Stimulated activated naive B cell treated with anti-CD40 and anti-IgM and Interleukin-4, amounts not matched to agents 10 μg/mL and 1 μg/mL and 100 μg/mL, for 72 hours (primary cell): ENCODE results near the gene KRT38.
A peak's percentile ranks its signal among the peaks of the same experiment; 100 is the strongest.

Experiments
- ATAC-seq, 2 donors: fragments of 150-1000 bp; cut with Tn5 transposase; replicated peaks; 2 replicates each; pipeline ENCODE4 v1.10.0; 2021; ENCODE audit warnings: moderate library complexity in 1 of 2
- DNase-seq: peaks from one replicate; pipeline ENCODE4 v3.0.0; 2021
- H3K27ac Mint-ChIP-seq: one replicate; pipeline ENCODE4 v1.8.0; 2022; ENCODE audit warnings: mild to moderate bottlenecking, mixed read lengths
- H3K27me3 Mint-ChIP-seq, 2 donors: one replicate each; pipeline ENCODE4 v1.8.0; 2022; ENCODE audit warnings: mixed read lengths in 2 of 2
- H3K36me3 Mint-ChIP-seq, 2 donors: one replicate each; pipeline ENCODE4 v1.8.0; 2022; ENCODE audit warnings: mixed read lengths in 2 of 2, mild to moderate bottlenecking in 1 of 2
- H3K4me1 Mint-ChIP-seq, 2 donors: one replicate each; pipeline ENCODE4 v1.8.0; 2022; ENCODE audit warnings: mixed read lengths in 2 of 2, mild to moderate bottlenecking in 1 of 2
- H3K4me3 Mint-ChIP-seq, 2 donors: one replicate each; pipeline ENCODE4 v1.8.0; 2022; ENCODE audit warnings: mild to moderate bottlenecking in 2 of 2, mixed read lengths in 2 of 2, moderate library complexity in 1 of 2
- H3K9me3 Mint-ChIP-seq, 2 donors: one replicate each; pipeline ENCODE4 v1.8.0; 2022; ENCODE audit warnings: mixed read lengths in 2 of 2, mild to moderate bottlenecking in 1 of 2

The KRT38 gene

DNA sequence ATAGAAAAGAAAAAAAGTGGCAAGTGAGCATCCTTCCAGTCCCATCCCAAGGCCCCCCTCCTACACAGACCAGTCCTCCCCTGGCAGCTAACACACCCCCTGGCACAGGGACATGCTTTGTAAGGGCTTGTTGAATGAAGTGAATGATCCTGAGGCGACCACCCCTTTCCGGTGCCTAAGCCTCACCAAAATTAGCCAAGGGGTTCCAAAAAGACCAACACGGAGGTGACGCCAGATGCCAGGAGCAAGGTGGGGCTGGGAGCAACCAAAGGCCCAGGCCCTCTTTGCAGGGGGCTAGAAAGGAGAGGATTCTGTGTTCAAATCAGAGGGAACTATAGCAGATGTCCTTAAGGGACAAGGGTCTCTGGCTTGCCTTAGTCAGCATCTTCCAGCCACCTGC is 34.6 kb upstream of the KRT38 start:
- Mint-ChIP-seq H3K9me3 (peaks cover 0 to 8% of the 10 kb centered on the region in 2 donors), H3K27ac (no peak overlapping the region), H3K4me3 (no peak overlapping the region), H3K4me1 (peaks cover 3 to 12% of the 10 kb centered on the region in 2 donors), H3K27me3 (peaks cover 0 to 8% of the 10 kb centered on the region in 2 donors), H3K36me3 (no peaks in the 10 kb centered on the region)
- DNase-seq (no peak), ATAC-seq (no peak)

DNA sequence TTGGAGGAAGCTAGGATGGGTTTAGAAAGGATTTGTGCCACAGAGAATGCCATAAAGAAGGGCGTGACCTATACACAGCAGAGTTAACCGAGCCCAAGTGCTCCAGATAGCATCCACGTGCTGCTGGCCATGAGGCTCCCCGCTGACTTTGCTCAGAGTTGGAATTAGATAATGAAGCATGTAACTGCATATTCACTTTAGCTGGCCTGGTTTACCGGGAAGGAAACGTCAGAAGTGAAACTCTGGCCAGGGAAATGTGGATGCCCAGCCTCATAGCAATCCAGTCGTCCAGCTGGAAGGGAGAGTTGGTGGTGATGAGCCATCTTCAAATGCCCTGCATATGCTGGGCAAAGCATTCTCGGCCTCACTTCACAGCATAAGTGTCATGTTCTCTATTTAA is 34.1 kb upstream of the KRT38 start:
- H3K4me3 Mint-ChIP-seq, result no peak overlapping the region
- no peak for DNase-seq
- H3K9me3 Mint-ChIP-seq, result peaks cover 0 to 8% of the 10 kb centered on the region in 2 donors
- H3K4me1 Mint-ChIP-seq, result peaks cover under 1 to 6% of the 10 kb centered on the region in 2 donors
- H3K27me3 Mint-ChIP-seq, result peaks cover under 1 to 9% of the 10 kb centered on the region in 2 donors
- no peak for ATAC-seq
- no peak overlapping the region for H3K27ac Mint-ChIP-seq
- no peaks in the 10 kb centered on the region for H3K36me3 Mint-ChIP-seq

DNA sequence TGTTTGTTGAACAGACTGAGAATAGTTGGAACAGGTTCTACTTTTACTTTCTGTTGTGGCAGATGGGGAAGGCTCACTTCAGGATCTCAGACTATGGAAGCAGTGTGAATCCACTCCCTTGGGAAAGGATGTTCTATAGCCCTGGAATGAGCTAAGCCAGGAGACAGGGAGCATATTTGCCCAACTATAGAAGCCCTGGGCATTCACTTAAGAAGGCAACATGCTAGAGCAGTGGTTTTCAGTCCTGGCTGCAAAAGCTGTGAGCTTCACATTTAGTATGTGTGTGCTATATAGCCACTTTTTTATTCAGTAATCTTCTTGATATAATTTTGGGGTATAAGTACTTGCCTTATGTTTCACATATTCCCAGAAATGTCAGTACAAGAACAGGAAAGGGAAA is 27.6 kb upstream of the KRT38 start:
- Mint-ChIP-seq H3K27ac (no peak overlapping the region), H3K27me3 (peaks cover 27 to 33% of the 10 kb centered on the region in 2 donors), H3K4me1 (no peaks in the 10 kb centered on the region)

DNA sequence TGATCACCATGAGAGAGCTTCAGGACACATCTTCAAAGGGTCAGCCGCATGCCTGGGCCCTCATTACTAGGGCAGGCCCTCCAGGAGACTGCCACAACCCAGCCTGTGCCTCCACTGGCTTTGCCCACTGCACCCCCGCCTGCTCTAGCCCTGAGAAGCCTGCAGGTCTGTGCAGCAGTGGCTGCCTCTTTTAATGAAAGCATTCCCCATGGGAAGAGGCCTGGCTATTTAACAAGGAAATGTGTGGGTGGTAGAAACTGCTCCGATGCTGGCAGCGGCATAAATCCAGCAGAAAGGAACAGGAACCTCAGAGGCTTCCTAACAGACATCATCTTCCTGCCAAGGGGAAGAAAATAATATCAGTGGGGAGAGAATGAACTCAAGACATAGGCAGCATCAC is 26.8 kb upstream of the KRT38 start:
- Mint-ChIP-seq H3K4me1 (no peaks in the 10 kb centered on the region), H3K27me3 (peaks cover 27 to 33% of the 10 kb centered on the region in 2 donors), H3K36me3 (no peaks in the 10 kb centered on the region), H3K4me3 (no peak overlapping the region), H3K27ac (no peak overlapping the region), H3K9me3 (peaks cover 0 to 7% of the 10 kb centered on the region in 2 donors)
- DNase-seq (no peak), ATAC-seq (no peak)

More for the DNA sequence above, 27.6 kb upstream of the KRT38 start:
- H3K4me3 Mint-ChIP-seq, result no peak overlapping the region
- DNase-seq (no peak), ATAC-seq (no peak)
- H3K9me3 Mint-ChIP-seq, result peaks cover 4 to 7% of the 10 kb centered on the region in 2 donors
- H3K36me3 Mint-ChIP-seq, result no peaks in the 10 kb centered on the region

DNA sequence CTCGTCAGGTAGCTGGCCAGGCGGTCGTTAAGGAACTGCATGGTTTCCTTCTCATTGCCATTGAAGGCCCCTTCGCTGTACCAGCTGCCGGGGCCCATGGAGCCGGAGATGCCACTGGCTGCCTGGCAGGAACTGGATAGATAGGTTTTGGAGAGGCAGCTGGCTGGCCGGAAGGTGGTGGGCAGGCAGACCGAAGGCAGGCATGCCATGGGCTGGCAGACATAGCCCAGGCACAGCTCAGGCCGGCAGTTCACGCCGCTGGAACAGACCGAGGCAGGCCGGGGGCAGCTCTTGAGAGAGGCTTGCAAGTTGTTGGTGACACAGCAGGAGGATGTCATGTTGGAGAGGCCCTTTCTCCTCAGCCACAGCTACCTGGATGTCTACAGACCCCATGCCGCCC is 26.2 kb upstream of the KRT38 start, which contains the start of gene KRT32:
Gene KRT32 (minus strand): TSS at position 399 of the 400 bp plus-strand sequence. CDS start 61 bp downstream, at position 338.
- no peaks in the 10 kb centered on the region for H3K4me1 Mint-ChIP-seq
- no peak for DNase-seq
- no peak within 1 kb of the TSS for H3K27ac Mint-ChIP-seq
- peaks cover 31 to 33% of the 10 kb centered on the region in 2 donors for H3K27me3 Mint-ChIP-seq
- H3K9me3 Mint-ChIP-seq, result peaks cover 0 to 7% of the 10 kb centered on the region in 2 donors
- H3K36me3 Mint-ChIP-seq, result no peaks in the 10 kb centered on the region
- H3K4me3 Mint-ChIP-seq, result no peak within 1 kb of the TSS
- ATAC-seq, result no peak

DNA sequence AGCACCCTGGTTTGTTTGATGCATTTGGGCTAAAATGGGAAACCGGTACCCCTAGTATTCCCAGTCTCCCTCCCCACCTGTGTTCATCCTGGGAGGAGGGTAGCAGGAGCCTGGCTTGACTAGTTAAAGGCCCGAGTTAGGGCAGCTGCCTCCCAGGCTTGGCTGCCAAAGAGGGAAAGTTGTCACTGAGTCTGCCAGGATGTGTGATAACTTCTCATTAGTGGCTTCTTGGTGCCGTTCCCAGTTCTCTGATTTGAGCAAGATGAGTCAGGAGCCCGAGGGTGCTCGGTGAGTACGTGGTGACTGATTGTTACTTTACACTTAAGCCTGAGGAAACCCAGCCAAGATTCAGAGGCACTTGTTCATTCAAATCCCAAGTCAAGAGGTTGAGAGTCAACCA is 23.9 kb upstream of the KRT38 start:
- peaks cover 31 to 35% of the 10 kb centered on the region in 2 donors for H3K27me3 Mint-ChIP-seq
- DNase-seq, result no peak

DNA sequence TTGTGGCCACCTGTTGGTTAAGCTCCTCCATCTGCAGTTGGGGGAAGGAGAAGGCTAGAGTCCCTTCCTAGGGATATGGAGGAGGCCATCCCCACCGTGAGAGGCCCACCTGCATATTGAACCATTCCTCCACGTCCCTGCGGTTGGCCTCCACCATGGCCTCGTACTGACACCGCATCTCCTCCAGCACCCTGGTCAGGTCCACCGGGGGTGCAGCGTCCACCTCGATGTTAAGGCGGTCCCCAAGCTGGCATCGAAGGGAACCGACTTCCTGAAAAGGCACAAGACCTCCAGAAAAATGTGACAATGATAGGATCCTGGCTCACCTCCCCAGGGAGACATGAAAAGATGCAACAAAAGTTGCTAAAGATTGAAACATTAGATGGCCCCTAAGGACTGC is 23.4 kb upstream of the KRT38 start:
- no peak for DNase-seq
- H3K4me3 Mint-ChIP-seq, result no peak overlapping the region
- peaks cover 26 to 34% of the 10 kb centered on the region in 2 donors for H3K27me3 Mint-ChIP-seq
- ATAC-seq, result no peak
- H3K9me3 Mint-ChIP-seq, result peaks cover 0 to 5% of the 10 kb centered on the region in 2 donors
- H3K36me3 Mint-ChIP-seq, result no peaks in the 10 kb centered on the region
- no peak overlapping the region for H3K27ac Mint-ChIP-seq
- H3K4me1 Mint-ChIP-seq, result no peaks in the 10 kb centered on the region

More for the DNA sequence above, 23.9 kb upstream of the KRT38 start:
- Mint-ChIP-seq H3K36me3 (no peaks in the 10 kb centered on the region), H3K4me3 (no peak overlapping the region), H3K27ac (no peak overlapping the region), H3K9me3 (peaks cover 0 to 7% of the 10 kb centered on the region in 2 donors), H3K4me1 (no peaks in the 10 kb centered on the region)
- no peak for ATAC-seq

DNA sequence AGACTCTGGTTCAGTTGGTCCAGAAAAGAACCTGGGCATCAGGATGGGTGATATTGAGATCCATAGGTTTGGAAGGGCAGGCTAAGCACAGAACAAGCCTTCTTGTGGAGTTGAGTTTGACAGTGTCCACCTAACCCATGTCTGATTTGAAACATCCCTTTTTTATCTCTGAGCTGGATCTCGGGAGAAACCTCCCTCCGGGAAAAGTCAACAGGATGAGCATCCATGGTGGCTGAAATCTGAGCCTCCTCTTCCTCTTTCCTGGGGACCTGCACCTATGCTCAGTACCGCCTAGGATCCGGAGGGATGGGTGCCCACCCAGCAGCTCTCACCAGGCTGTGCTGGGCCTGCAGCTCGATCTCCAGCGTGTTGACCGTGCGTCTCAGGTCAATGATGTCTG is 23.0 kb upstream of the KRT38 start:
- Mint-ChIP-seq H3K36me3 (no peaks in the 10 kb centered on the region), H3K4me1 (no peaks in the 10 kb centered on the region), H3K9me3 (peaks cover 0 to 5% of the 10 kb centered on the region in 2 donors), H3K27ac (no peak overlapping the region), H3K27me3 (peaks cover 27 to 34% of the 10 kb centered on the region in 2 donors), H3K4me3 (no peak overlapping the region)
- ATAC-seq (no peak), DNase-seq (no peak)

DNA sequence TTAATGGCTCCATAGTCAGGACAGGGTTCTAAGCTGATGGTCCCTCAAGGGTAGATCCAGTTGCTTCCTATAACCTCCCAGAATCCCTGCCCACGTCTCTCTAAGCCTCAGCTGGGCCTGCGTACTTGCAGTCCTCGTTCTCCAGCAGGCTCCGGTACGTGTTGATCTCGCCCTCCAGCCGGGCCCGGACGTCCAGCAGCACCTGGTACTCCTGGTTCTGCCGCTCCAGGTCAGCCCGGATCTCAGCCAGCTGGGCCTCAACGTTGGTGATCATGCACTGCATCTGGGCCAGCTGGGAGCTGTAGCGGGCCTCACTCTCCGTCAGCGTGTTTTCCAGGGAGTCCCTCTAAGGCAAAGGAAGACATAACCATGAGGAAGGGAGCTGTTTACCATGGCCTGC is 21.9 kb upstream of the KRT38 start:
- no peaks in the 10 kb centered on the region for H3K36me3 Mint-ChIP-seq
- peaks cover 23 to 40% of the 10 kb centered on the region in 2 donors for H3K27me3 Mint-ChIP-seq

DNA sequence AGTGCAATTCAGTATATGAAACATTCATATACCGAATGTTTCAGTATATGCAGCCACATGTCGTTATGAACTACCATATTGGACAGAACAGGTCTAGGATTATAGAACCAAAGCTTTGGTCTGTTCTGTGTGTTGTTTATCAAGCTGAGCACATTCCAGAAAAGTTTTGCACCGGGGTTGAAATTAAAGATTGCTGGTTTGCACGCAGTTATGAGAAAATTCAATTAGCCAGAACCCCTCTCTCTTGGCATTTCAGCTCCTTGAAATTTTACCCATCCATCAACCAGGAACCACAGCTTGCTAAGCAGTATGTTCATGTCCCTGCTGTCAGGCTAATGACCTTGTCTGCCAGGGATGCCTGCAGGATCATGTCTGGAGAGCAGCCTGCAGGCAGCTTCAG is 16.9 kb upstream of the KRT38 start:
- Mint-ChIP-seq H3K4me1 (no peaks in the 10 kb centered on the region), H3K27me3 (peaks cover 28 to 37% of the 10 kb centered on the region in 2 donors), H3K4me3 (no peak overlapping the region), H3K9me3 (no peaks in the 10 kb centered on the region), H3K36me3 (no peaks in the 10 kb centered on the region), H3K27ac (no peak overlapping the region)
- no peak for ATAC-seq
- DNase-seq, result no peak

More for the DNA sequence above, 21.9 kb upstream of the KRT38 start:
- Mint-ChIP-seq H3K4me1 (no peaks in the 10 kb centered on the region), H3K4me3 (no peak overlapping the region), H3K27ac (no peak overlapping the region), H3K9me3 (peaks cover 0 to 2% of the 10 kb centered on the region in 2 donors)
- ATAC-seq (no peak), DNase-seq (no peak)

DNA sequence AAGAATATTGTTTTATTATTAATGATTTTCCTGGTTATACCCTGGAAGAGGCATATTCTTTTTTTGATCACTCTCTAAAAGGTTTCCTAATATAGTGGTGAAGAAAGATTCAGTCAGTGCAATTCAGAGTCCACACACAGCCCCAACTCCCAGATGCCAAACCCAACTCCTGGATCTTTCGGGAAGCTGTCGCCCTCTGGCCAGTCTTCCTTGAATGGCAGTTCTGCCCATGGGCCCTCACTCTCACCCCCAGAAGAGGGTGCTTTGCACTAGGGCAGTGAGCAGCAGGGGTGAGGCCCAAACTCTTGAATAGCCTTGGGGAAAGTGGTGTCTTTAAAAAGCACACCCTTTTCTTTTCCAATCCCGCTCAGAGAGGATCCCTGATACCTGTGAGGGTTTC is 15.4 kb upstream of the KRT38 start:
- Mint-ChIP-seq H3K4me3 (no peak overlapping the region), H3K27ac (no peak overlapping the region), H3K9me3 (no peaks in the 10 kb centered on the region), H3K4me1 (no peaks in the 10 kb centered on the region), H3K27me3 (peaks cover 36 to 37% of the 10 kb centered on the region in 2 donors), H3K36me3 (no peaks in the 10 kb centered on the region)
- no peak for ATAC-seq
- DNase-seq, result no peak

DNA sequence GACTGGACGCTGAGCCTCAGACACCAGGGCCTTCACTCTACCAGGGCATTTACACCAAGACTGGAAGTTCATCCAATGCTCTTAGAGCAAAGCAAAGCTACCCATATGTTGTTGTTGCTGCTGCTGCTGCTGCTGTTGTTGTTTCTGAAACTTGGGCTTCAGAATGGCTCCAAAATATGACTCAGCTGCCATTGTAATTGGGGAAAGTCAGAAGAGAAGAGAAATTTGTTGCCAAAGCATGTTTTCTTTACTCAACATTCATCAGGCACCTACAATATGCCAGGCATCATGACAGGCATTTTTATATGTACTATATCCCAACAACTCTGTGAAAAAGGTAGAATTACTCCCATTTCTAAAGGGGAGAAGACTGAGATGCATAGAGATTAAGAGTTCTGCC is 14.5 kb upstream of the KRT38 start:
- Mint-ChIP-seq H3K9me3 (no peaks in the 10 kb centered on the region), H3K36me3 (no peaks in the 10 kb centered on the region), H3K27ac (no peak overlapping the region), H3K27me3 (peaks cover 39 to 44% of the 10 kb centered on the region in 2 donors), H3K4me1 (no peaks in the 10 kb centered on the region), H3K4me3 (no peak overlapping the region)
- ATAC-seq, result no peak
- no peak for DNase-seq

DNA sequence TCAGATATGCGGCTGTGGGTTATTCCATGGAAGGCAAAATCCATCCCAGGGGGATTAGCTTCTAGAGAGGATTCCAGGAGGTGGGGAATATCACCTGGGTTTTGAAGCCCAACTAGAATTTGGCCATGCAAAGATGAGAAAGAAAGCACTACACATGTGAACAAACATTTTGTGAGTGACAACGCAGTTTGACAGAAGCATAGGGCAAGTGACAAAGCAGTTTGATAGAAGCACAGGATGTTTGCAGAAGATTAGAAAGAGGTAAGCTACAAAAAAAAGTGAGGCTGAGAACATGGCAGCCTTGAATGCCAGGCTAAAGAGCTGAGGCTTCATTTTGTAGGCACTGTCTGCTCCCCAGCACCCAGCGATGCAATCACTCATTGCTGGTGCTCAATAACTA is 12.3 kb upstream of the KRT38 start:
- Mint-ChIP-seq H3K4me3 (no peak overlapping the region), H3K9me3 (no peaks in the 10 kb centered on the region), H3K4me1 (no peaks in the 10 kb centered on the region), H3K27me3 (peaks cover 43 to 44% of the 10 kb centered on the region in 2 donors), H3K36me3 (no peaks in the 10 kb centered on the region), H3K27ac (no peak overlapping the region)
- DNase-seq (no peak), ATAC-seq (no peak)

DNA sequence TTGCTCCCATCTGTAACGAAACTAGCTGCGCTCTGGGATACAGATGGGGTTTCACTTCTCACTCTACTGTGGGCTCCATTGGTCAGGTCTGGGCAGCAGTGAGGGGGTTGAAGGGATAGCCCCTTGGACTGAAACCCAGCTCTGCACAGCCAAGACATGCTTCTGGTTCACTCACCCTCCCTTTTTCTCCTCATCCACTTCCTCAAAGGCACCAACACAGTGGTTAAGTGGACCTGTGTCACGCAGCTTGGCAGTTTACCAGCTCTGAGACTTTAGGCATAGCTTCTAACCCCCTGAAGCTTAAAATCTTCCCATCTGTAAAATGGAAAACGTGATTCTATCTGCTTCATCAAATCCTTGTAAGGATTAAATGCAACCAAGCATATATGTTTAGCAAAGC is 11.5 kb upstream of the KRT38 start:
- peaks cover 43% of the 10 kb centered on the region in 2 donors for H3K27me3 Mint-ChIP-seq
- no peaks in the 10 kb centered on the region for H3K36me3 Mint-ChIP-seq
- no peak overlapping the region for H3K4me3 Mint-ChIP-seq
- ATAC-seq (peak; percentile 31 to 71), DNase-seq (no peak)
- H3K4me1 Mint-ChIP-seq, result no peaks in the 10 kb centered on the region
- no peaks in the 10 kb centered on the region for H3K9me3 Mint-ChIP-seq
- H3K27ac Mint-ChIP-seq, result no peak overlapping the region

DNA sequence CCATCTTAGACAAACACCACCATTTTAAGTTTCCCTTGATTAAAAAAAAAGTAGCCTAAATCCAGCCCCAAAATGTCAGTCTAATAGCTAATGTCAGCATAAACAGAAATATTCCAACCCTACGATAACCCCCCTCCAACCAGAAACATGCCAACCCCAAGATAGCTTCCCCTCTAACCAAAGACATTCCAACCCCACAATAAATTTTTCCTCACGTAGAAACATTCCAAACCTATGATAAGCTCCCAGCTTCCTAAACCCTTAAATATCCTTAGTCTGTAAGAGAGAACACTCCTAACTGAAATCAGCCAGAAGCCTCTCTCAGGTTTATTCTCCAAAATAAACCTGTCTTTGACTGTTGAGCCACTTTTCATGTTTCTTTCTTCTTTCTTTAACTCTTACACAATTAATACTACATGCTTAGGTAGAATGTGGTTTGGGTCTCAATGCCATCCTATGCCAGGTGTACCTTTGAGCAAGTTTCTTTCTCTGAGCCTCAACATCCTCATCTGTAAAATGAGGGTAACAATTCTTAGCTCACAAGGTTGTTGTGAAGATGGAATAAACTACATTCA is 10.5 kb upstream of the KRT38 start:
- ATAC-seq (no peak), DNase-seq (no peak)
- no peaks in the 10 kb centered on the region for H3K4me1 Mint-ChIP-seq
- H3K27ac Mint-ChIP-seq, result no peak overlapping the region
- peaks cover 39 to 43% of the 10 kb centered on the region in 2 donors for H3K27me3 Mint-ChIP-seq
- no peaks in the 10 kb centered on the region for H3K9me3 Mint-ChIP-seq
- H3K4me3 Mint-ChIP-seq, result no peak overlapping the region
- no peaks in the 10 kb centered on the region for H3K36me3 Mint-ChIP-seq
